IPS-18a (cell line): Measurements from ENCODE around the gene CREB3L1.

Experiments
- H3K27ac ChIP-seq: one replicate; pipeline ENCODE4 v1.5.1; 2013; ENCODE audit warnings: low read length
- H3K27me3 ChIP-seq: one replicate; pipeline ENCODE4 v1.6.1; 2013; ENCODE audit warnings: mild to moderate bottlenecking, low read length; ENCODE audit not compliant: control insufficient read depth, insufficient read depth
- H3K36me3 ChIP-seq: one replicate; pipeline ENCODE4 v1.6.1; 2013; ENCODE audit warnings: low read depth, low read length; ENCODE audit not compliant: control insufficient read depth
- H3K4me1 ChIP-seq: one replicate; pipeline ENCODE4 v1.6.1; 2013; ENCODE audit warnings: low read depth, low read length; ENCODE audit not compliant: control insufficient read depth
- H3K4me3 ChIP-seq: one replicate; pipeline ENCODE4 v1.5.1; 2013; ENCODE audit warnings: low read length
- H3K9ac ChIP-seq: one replicate; pipeline ENCODE4 v1.6.1; 2013; ENCODE audit warnings: mild to moderate bottlenecking, low read length, moderate library complexity
- H3K9me3 ChIP-seq: one replicate; pipeline ENCODE4 v1.6.1; 2013; ENCODE audit warnings: low read depth, low read length; ENCODE audit not compliant: control insufficient read depth

The CREB3L1 gene

DNA sequence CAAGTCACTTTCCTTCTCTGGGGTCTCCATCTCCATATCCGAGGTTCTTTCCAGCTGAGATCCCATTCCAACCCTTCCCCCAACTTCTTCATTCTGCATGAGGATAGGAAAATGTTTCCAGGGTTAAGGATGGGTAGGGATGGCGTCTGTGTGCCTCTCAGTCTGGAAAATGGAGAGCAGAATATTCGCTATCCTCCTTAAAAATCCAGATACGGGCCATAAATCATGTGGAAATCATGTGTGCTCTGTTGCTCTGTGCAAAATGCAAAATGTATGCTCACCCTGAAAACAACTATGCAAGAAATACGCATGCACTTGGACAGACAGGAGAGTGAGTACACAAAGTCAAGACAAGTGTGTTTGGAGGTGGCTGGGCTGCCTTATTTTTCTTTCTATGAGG, 3.2 kb downstream of the CREB3L1 start:
- Histone ChIP-seq H3K4me3 (no peak overlapping the region), H3K36me3 (no peaks in the 10 kb centered on the region), H3K9ac (no peak overlapping the region), H3K27me3 (peaks cover 7% of the 10 kb centered on the region), H3K9me3 (no peaks in the 10 kb centered on the region), H3K27ac (no peak overlapping the region), H3K4me1 (peaks cover 30% of the 10 kb centered on the region)

DNA sequence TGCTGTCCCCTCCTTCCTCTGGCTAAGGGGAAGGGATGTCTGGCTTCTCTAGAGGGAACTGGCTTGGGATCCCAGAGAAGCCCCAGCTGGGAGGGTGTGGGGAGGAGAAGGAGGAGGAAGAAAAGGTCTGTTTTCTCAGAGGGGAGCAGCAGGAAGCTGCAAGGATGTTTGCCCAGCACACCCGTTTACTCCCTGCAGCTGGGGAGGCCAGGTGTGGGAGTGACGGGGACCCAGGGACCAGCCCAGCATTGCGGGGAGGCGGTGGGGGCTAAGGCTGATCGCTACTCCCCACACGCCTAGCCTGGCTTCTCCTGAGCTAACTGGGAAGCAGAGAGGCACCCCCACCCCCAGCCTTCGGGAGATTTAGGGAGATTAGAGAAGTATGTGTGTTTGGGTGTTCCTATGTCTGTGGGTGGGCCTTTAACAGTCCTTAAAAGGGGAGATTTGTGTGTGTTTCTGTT, 3.9 kb downstream of the CREB3L1 start:
- Histone ChIP-seq H3K36me3 (no peaks in the 10 kb centered on the region), H3K27me3 (peaks cover 7% of the 10 kb centered on the region), H3K9me3 (no peaks in the 10 kb centered on the region), H3K27ac (no peak overlapping the region), H3K4me3 (peak overlapping the region; percentile 22), H3K9ac (no peak overlapping the region), H3K4me1 (peaks cover 30% of the 10 kb centered on the region)

DNA sequence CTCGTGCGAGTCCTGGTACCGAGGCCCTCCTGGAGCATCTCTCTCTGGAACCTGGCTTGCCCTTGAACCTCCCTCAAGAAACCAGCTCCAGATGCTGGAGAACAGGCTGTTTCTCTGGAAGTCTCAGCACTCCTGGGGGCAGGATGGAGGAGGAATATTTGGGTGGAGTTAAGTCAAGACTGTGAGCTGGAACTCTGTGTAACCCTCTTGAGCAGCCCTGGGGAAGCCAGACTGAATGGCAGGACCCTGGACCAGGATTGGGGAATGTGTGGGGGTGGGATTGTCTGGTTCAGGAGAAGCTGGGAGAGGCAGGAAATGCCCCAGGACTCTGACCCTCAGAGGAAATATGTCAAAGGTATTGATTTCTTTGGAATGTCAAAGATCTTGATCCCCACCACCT, 7.7 kb downstream of the CREB3L1 start:
- Histone ChIP-seq H3K27me3 (no peaks in the 10 kb centered on the region), H3K9ac (no peak overlapping the region), H3K36me3 (no peaks in the 10 kb centered on the region), H3K9me3 (no peaks in the 10 kb centered on the region), H3K4me3 (no peak overlapping the region), H3K27ac (no peak overlapping the region), H3K4me1 (peaks cover 18% of the 10 kb centered on the region)

DNA sequence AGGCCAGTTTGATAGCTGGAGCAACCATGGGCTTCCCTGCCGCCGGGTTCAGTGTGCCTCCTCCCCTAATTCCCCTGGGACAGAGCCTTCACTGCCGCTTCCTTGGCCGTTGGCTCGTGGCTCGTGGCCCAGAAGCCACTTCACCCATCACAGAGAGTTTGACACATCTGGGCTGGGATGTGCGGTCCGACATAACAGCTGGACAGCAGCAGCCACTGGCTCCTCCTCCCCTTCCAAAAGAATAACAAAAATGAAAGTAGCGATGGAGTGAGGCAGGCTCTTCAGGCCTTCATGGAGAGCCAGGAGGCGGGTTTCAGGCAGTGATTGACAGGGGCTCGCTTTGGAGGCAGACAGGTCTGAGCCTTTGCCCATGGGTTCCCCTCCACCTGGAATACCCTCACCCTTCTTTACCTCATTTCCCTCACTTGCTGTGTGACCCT, 8.2 kb downstream of the CREB3L1 start:
- no peak overlapping the region for H3K9ac ChIP-seq
- peaks cover 20% of the 10 kb centered on the region for H3K4me1 ChIP-seq
- no peak overlapping the region for H3K27ac ChIP-seq
- H3K36me3 ChIP-seq = no peaks in the 10 kb centered on the region
- H3K27me3 ChIP-seq = no peaks in the 10 kb centered on the region
- H3K9me3 ChIP-seq = no peaks in the 10 kb centered on the region
- H3K4me3 ChIP-seq = no peak overlapping the region

DNA sequence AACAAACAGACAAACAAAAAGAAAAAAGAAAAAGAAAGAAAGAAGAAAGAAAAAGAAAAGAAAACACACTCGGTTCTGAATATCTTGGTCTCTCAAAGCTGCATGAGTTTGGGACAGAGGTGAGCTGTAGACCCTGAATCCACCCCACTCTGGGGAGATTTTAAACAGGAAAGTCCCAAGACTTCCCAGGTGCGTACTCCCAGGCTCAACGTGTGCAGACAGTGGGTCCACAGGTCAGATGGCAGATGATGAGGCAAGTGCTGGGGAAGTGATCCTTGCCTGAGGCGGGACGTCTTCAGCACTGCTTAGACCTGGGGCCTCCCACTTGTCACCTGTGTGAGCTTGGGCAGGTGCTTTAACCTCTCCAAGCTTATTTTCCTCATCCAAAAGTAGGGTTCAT, 9.3 kb downstream of the CREB3L1 start:
- Histone ChIP-seq H3K9me3 (no peaks in the 10 kb centered on the region), H3K9ac (no peak overlapping the region), H3K4me3 (no peak overlapping the region), H3K27ac (no peak overlapping the region), H3K4me1 (peaks cover 19% of the 10 kb centered on the region), H3K36me3 (no peaks in the 10 kb centered on the region), H3K27me3 (no peaks in the 10 kb centered on the region)

DNA sequence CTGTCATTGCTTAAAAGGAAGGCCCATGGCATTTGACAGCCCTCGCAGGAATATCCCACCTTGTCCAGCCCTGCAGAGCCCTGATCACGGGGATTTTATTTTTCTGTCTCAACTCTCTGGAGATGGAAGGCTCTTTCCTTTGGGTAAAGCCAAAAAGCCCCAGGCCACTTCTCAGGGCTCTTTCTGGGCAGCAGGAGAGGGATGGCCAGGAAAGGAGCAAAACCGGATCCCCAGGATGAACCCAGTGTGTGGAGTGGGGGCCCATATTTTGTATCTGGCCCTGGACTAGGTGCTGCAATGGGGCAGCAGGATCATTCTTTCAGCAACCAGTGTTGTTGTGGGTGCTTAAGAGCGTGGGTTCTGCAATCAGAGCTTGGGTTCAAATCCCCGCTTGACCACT, 11.0 kb downstream of the CREB3L1 start:
- no peaks in the 10 kb centered on the region for H3K27me3 ChIP-seq
- no peak overlapping the region for H3K4me3 ChIP-seq
- H3K36me3 ChIP-seq = no peaks in the 10 kb centered on the region
- H3K9ac ChIP-seq = no peak overlapping the region
- H3K4me1 ChIP-seq = peaks cover 18% of the 10 kb centered on the region
- H3K27ac ChIP-seq = no peak overlapping the region
- H3K9me3 ChIP-seq = no peaks in the 10 kb centered on the region

DNA sequence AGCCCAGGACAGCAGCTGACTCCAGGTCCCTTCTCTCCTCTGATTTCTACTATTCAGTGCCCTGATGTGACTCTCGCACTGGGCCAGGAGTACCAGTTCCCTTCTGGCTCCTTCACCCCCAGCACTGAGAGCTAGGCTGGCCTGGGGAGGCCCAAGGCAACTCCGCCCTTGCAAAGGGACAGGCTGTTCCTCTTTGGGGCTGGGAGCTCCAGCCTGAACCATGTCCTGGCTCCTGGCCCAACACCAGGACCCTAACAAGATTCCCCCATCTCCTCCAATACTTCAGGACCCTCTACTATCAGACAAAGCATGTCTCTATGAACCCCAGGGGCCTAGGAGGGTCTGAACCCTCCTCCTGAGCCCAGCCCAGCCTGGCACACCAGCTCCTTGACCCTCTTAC, 12.5 kb downstream of the CREB3L1 start:
- H3K9ac ChIP-seq = no peak overlapping the region

DNA sequence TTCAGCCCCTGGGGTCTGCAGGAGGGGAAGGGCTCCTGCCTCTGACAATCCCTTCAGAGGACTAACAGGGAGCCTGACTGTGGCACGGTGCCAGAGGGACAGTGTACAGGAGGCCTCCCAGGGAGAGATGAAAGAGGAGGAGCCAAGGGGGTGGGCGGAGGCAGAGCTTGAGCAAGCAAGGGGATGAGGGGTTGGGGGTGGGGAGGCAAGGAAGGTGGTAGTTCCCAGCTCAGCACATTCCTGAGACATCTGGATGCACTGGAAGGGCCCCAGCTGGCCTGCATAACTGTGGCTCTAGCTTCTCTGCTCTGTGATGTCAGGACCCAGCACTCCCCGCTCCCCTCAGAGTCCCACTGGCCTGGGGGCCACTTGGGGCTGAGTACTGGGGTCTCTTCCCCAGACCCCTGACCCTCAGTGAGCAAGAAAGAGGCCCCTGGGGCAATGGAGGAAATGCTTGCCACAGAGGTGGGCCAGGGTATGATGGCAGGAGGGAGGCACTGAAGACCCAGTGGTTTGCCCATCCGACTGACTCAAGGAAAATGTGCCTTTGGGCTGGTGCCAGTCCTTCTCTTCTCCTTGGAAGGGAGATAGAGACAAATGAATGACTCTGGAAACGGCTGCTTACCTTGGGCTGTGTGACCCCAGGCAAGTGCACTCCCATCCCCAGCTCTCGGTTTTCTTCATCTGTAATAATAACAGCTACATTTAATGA, 13.3 kb downstream of the CREB3L1 start:
- H3K36me3 ChIP-seq = no peaks in the 10 kb centered on the region
- peaks cover 29% of the 10 kb centered on the region for H3K4me1 ChIP-seq
- H3K4me3 ChIP-seq = no peak overlapping the region
- H3K9ac ChIP-seq = no peak overlapping the region
- H3K9me3 ChIP-seq = no peaks in the 10 kb centered on the region
- H3K27ac ChIP-seq = peak overlapping the region; percentile 26
- H3K27me3 ChIP-seq = no peaks in the 10 kb centered on the region

More for the DNA sequence above, 12.5 kb downstream of the CREB3L1 start:
- Histone ChIP-seq H3K4me1 (peaks cover 29% of the 10 kb centered on the region), H3K27ac (no peak overlapping the region), H3K4me3 (no peak overlapping the region), H3K27me3 (no peaks in the 10 kb centered on the region), H3K36me3 (no peaks in the 10 kb centered on the region), H3K9me3 (no peaks in the 10 kb centered on the region)

DNA sequence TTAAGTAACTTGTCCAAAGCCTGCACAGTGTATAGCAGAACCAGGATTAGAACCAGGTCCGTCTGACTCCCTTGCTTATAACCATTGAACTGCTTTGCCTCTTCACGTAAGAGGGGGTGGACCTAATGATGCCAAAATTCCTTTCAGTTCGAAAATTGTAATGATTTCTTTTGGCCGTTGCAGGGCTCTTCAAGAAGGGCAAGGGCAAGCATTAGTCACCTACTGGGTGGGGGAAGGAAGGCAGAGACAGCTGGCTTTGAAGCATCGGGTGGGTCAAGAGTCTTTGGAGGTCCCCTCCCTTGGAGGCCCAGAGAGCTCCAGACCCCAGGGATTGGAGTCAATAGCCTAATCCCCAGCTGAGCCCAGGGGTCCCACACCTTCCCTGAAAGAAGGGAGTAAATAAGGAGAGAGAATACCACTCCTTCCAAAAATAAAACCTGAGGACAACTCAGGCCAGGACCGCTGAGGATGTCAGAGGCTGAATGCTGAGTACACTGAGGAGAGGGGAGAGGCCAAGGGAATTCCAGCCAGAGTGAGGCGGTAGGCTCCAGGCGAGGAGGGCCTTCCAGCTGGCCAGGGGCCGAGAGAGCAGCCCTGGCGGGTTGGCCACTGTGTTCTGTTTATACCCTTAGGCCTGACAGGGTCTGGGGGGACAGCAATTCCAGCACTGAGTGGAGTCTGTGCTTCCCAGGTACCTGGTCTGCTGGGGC, 14.1 kb downstream of the CREB3L1 start:
- Histone ChIP-seq H3K9ac (no peak overlapping the region), H3K36me3 (no peaks in the 10 kb centered on the region), H3K27me3 (peaks cover 4% of the 10 kb centered on the region), H3K27ac (no peak overlapping the region), H3K9me3 (no peaks in the 10 kb centered on the region), H3K4me1 (peaks cover 37% of the 10 kb centered on the region), H3K4me3 (no peak overlapping the region)

DNA sequence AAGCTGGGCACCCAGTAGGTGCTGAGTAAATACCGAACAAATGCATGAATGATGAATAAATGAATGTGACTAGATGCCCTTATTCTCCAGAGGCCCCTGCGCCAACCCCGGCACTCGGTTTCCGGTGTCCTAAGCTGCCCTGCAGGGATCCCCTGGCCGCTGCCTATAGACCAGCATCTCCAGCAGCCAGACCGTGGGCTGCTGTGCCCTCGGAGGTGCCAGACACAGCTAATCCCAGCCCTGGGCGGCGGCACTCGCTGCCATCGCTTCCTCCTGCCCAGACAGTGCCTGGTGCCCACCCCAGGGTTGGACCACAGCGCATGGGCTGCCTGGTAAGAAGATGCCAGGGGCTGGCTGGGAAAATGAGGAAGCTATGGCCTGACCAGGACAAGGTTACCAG, 15.6 kb downstream of the CREB3L1 start:
- no peak overlapping the region for H3K27ac ChIP-seq
- H3K4me3 ChIP-seq = no peak overlapping the region
- no peaks in the 10 kb centered on the region for H3K9me3 ChIP-seq
- H3K27me3 ChIP-seq = peaks cover 4% of the 10 kb centered on the region
- H3K36me3 ChIP-seq = no peaks in the 10 kb centered on the region
- no peak overlapping the region for H3K9ac ChIP-seq
- peaks cover 45% of the 10 kb centered on the region for H3K4me1 ChIP-seq

DNA sequence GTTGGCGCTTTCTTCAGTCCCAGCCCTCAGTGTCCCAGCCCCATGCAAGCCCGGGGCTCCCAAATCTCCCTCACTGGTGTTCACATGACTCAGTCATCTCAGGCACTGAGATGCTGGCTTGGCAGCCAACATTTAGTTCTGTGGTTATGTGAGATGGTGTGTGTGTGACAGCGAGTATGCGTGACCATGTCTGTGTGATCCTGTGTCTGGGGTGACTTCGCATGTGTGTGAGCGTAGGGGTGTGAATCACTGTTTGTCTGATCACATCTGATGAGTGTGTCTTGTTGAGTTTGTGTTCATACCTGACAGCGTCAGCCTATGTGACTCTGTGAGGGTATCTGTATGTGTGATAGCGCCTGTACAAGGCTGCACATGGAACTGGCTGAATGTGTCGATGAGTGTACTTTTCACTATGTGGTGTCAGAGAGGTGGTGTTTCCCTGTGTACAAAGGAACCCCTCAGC, 16.2 kb downstream of the CREB3L1 start:
- no peak overlapping the region for H3K27ac ChIP-seq
- peaks cover 4% of the 10 kb centered on the region for H3K27me3 ChIP-seq
- H3K36me3 ChIP-seq = no peaks in the 10 kb centered on the region
- H3K4me1 ChIP-seq = peaks cover 45% of the 10 kb centered on the region
- no peak overlapping the region for H3K9ac ChIP-seq
- no peaks in the 10 kb centered on the region for H3K9me3 ChIP-seq
- no peak overlapping the region for H3K4me3 ChIP-seq
